HG03558 (cell line): ENCODE results near the gene PATJ.
"Not testable (repeated sequence)": the region's sequence is repeated elsewhere in the genome, so short reads cannot be mapped to it uniquely, and the experiment has no call there.

Experiments used
- ATAC-seq: cut with Tn5 transposase; IDR thresholded peaks from one replicate; pipeline ENCODE4 v1.9.1; 2021; ENCODE audit warnings: moderate number of reproducible peaks; ENCODE audit not compliant: unreplicated experiment; ENCODE audit errors: extremely low read depth

PATJ gene, protein sequence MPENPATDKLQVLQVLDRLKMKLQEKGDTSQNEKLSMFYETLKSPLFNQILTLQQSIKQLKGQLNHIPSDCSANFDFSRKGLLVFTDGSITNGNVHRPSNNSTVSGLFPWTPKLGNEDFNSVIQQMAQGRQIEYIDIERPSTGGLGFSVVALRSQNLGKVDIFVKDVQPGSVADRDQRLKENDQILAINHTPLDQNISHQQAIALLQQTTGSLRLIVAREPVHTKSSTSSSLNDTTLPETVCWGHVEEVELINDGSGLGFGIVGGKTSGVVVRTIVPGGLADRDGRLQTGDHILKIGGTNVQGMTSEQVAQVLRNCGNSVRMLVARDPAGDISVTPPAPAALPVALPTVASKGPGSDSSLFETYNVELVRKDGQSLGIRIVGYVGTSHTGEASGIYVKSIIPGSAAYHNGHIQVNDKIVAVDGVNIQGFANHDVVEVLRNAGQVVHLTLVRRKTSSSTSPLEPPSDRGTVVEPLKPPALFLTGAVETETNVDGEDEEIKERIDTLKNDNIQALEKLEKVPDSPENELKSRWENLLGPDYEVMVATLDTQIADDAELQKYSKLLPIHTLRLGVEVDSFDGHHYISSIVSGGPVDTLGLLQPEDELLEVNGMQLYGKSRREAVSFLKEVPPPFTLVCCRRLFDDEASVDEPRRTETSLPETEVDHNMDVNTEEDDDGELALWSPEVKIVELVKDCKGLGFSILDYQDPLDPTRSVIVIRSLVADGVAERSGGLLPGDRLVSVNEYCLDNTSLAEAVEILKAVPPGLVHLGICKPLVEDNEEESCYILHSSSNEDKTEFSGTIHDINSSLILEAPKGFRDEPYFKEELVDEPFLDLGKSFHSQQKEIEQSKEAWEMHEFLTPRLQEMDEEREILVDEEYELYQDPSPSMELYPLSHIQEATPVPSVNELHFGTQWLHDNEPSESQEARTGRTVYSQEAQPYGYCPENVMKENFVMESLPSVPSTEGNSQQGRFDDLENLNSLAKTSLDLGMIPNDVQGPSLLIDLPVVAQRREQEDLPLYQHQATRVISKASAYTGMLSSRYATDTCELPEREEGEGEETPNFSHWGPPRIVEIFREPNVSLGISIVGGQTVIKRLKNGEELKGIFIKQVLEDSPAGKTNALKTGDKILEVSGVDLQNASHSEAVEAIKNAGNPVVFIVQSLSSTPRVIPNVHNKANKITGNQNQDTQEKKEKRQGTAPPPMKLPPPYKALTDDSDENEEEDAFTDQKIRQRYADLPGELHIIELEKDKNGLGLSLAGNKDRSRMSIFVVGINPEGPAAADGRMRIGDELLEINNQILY (N-terminal part only)

GRCh38 chr1:61741711-61742619, at the start of gene PATJ:
Gene PATJ (plus strand): TSS chr1:61742480. CDS start chr1:61762893, 20,413 bp downstream.
- peak; percentile 53 for ATAC-seq

- ATAC-seq, result no peak
Measured at GRCh38 chr1:61699911-61700851, 42.1 kb upstream of the PATJ start.

DNA sequence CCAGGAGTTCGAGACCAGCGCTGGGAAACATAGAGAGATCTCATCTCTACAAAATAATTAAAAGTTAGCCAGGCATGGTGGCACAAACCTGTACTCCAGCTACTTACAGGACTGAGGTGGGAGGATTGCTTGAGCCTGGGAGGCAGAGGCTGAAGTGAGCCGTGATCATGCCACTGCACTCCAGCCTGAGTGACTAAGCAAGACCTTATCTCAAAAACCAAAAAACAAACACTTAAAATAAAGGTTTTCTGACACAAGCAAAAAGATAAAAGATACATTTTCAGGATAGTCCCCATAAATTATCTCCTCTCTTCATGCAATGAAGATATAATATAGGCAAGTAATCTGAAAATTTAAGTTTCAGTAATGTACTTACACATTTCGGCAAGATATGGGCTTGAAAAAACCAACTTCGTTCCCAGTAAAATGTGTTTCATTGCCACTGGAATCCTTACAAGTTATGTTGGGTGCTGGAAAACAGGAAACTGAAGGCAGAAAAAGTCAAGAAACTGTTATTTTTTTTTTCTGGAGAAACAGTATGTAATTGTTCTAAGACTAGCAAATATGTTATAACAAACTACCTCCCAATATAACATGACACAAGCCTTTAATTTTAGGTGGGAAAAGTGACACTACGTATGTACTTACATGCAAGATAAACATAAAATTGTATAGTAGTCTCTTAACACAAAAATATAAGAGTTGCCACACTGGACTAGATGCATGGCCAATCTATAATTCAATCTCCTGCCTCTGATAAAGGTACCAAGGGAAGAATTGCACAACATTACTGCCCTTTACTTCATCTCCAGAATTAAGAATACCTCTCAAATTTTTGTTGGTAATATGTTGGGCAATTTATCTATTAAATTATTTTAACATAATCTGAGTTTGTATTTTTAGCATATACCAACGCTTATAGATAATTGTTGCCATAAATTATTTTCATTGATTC, 33.0 kb upstream of the PATJ start:
- ATAC-seq, result no peak

GRCh38 chr1:61709908-61710289, 32.4 kb upstream of the PATJ start:
- no peak for ATAC-seq

DNA sequence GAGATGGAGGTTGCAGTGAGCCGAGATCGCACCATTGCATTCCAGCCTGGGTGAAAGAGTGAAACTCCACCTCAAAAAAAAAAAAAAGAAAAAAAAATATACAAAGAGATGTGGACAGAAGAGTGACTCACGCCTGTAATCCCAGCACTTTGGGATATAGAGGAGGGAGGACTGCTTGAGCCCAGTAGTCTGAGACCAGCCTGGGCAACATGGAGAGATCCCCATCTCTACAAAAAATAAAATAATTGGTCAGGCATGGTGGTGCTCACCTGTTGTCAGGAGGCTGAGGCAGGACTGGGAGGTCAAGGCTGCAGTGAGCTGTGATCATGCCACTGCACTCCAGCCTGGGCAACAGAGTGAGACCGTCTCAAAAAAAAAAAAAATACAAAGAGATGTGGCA, 31.0 kb upstream of the PATJ start:
- not testable (repeated sequence) for ATAC-seq

GRCh38 chr1:61711969-61712368, 30.3 kb upstream of the PATJ start:
- ATAC-seq, result no peak

GRCh38 chr1:61718996-61719663, 23.1 kb upstream of the PATJ start:
- not testable (repeated sequence) for ATAC-seq

DNA sequence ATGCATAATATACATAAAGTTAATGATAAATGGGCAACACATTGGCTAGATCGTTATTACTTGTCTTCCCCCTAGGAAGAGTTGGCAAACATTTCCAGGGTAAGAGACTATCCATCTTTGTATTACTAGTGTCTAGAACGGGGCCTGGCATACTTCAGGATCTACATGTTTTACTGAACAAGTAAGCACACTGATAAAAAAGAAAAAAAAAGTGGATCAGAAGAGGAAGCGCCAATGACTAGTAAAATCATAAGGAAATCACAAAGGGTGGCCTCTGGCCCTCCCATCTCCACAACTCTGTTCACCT, 17.8 kb upstream of the PATJ start:
- no peak for ATAC-seq

DNA sequence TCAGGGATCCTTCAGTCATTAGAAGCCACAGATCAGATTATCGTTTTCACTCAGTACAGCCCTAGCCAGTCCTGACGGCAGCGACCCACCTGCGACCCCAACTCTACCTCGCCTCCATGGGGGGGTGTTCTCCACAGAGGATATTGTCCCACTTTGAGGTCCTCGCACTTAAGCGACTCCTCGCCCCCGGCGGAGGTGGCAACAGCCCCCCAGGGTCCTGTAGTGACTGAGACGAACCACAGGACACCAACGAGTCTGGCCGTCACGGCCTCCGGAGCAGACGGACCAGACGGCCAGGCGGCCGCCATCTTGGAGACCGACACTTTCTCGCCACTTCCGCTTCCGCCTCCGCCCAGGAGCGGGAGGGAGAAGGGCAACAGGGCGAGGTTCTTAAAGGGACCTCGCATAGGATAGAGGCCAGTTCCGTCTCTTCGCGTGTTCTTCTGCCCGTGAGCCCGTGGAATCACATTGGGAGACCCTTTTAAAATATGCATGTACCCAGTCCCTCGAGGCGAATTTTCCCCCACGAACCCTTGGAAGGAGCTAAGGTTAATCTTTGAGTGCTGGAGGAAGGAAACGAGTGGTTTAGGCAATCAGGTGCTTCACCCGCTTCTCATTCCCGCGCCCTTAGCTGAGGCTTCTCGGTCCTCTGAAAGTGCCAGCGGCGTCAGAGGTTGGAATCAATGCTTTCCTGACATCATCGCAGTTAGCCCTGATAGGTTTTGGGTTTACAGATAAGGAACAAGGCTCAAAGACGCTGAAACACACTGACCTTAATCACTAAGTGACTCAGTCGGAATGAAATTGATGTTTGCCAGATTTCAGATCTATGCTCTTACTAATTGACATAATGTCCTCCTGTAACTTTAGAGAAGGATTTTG, 17.2 kb upstream of the PATJ start, which contains the start of gene TM2D1:
TM2D1 (minus strand) TSS at position 329 of the 882 bp plus-strand sequence; CDS start at position 308, 21 bp downstream.
- ATAC-seq, result peak; percentile 97

DNA sequence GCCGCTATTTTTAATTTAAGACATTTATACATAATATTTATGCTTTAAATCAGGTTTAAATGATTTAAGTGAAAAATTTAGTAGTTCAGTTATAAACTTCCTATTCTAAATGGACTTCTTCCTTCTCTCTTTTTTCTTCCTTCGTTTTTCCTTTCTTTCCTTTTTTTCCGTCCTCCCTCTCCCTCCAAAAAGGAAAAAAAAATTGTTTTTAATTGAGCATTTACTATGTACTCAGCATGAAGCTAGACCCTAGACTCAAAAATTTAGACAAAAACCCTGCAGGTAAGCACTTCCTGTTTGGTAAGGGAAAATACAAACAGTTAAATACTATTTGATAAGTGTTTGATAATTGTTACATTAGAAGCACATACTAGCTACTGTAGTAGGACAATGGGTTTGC, 14.7 kb upstream of the PATJ start:
- no peak for ATAC-seq

DNA sequence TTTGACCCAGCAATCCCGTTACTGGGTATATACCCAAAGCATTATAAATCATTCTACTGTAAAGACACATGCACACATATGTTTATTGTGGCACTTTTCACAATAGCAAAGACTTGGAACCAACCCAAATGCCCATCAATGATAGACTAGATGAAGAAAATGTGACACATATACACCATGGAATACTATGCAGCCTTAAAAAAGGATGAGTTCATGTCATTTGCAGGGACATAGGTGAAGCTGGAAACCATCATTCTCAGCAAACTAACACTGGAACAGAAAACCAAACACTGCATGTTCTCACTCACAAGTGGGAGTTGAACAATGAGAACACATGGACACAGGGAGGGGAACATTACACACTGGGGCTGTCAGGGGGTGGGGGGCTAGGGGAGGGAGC, 11.6 kb upstream of the PATJ start:
- not testable (repeated sequence) for ATAC-seq

- no peak for ATAC-seq
Measured at GRCh38 chr1:61732726-61733125, 9.6 kb upstream of the PATJ start.

- no peak for ATAC-seq
Measured at GRCh38 chr1:61740751-61741700, 1.3 kb upstream of the PATJ start.

GRCh38 chr1:61742620-61743430, 545 bp downstream of the PATJ start:
- ATAC-seq, result peak; percentile 27
